MM.1S (cell line): ENCODE measurements around the gene ZNF678.

Experiments used
- DNase-seq: peaks from one replicate; pipeline ENCODE4 v3.0.0-alpha.2; 2015
- H2AFZ ChIP-seq: fragments of 300-600 bp; sonication (generic); 2 replicates; pipeline ENCODE4 v1.6.0; 2016; ENCODE audit warnings: antibody characterized with exemption, low read length
- H3F3A ChIP-seq: fragments of 300-600 bp; sonication (generic); 2 replicates; pipeline ENCODE4 v1.6.1; 2016; ENCODE audit warnings: mild to moderate bottlenecking, antibody characterized with exemption, low read length, moderate library complexity, mixed read lengths; ENCODE audit not compliant: insufficient read depth
- H3K27ac ChIP-seq: fragments of 300-600 bp; sonication (generic); 2 replicates; pipeline ENCODE4 v1.5.1; 2016; ENCODE audit warnings: mild to moderate bottlenecking, low read length
- H3K27me3 ChIP-seq: fragments of 300-600 bp; sonication (generic); replicated peaks from 2 replicates; pipeline ENCODE4 v1.6.0; 2016; ENCODE audit warnings: low read length; ENCODE audit not compliant: insufficient read depth
- H3K36me3 ChIP-seq: fragments of 300-600 bp; sonication (generic); replicated peaks from 2 replicates; pipeline ENCODE4 v1.6.1; 2016; ENCODE audit warnings: mild to moderate bottlenecking, low read length, mixed read lengths; ENCODE audit not compliant: insufficient read depth
- H3K4me1 ChIP-seq: fragments of 300-600 bp; sonication (generic); 2 replicates; pipeline ENCODE4 v1.6.1; 2016; ENCODE audit warnings: low read length, mixed read lengths
- H3K4me2 ChIP-seq: fragments of 300-600 bp; sonication (generic); 2 replicates; pipeline ENCODE4 v1.6.0; 2016; ENCODE audit warnings: low read depth, low read length
- H3K4me3 ChIP-seq: fragments of 300-600 bp; sonication (generic); 2 replicates; pipeline ENCODE4 v1.5.1; 2016; ENCODE audit warnings: low read length, mixed read lengths
- H3K79me2 ChIP-seq: fragments of 300-600 bp; sonication (generic); 2 replicates; pipeline ENCODE4 v1.6.1; 2016; ENCODE audit warnings: mixed run types, low read length, mixed read lengths
- H3K9ac ChIP-seq: fragments of 300-600 bp; sonication (generic); 2 replicates; pipeline ENCODE4 v1.6.1; 2016; ENCODE audit warnings: low read length, mixed read lengths
- H3K9me2 ChIP-seq: fragments of 300-600 bp; sonication (generic); replicated peaks from 2 replicates; pipeline ENCODE4 v1.6.1; 2016; ENCODE audit warnings: mild to moderate bottlenecking, low read length, mixed read lengths; ENCODE audit not compliant: insufficient read depth
- H3K9me3 ChIP-seq: fragments of 300-600 bp; sonication (generic); replicated peaks from 2 replicates; pipeline ENCODE4 v1.6.1; 2016; ENCODE audit warnings: mild to moderate bottlenecking, low read length, mixed read lengths; ENCODE audit not compliant: insufficient read depth
- H4K20me1 ChIP-seq: fragments of 300-600 bp; sonication (generic); 2 replicates; pipeline ENCODE4 v1.6.1; 2016; ENCODE audit warnings: mild to moderate bottlenecking, low read length, moderate library complexity, mixed read lengths; ENCODE audit not compliant: insufficient read depth
- CTCF ChIP-seq: fragments of 300-600 bp; sonication (generic); IDR thresholded peaks from 2 replicates; pipeline ENCODE4 v1.5.1; 2016; ENCODE audit warnings: antibody characterized with exemption, low read length, mixed read lengths
- EZH2 ChIP-seq: fragments of 300-600 bp; sonication (generic); optimal IDR thresholded peaks from 2 replicates; pipeline ENCODE3; 2017; ENCODE audit warnings: low read depth, mild to moderate bottlenecking, antibody characterized with exemption, low read length, mixed read lengths
- EZH2phosphoT487 ChIP-seq: fragments of 300-600 bp; sonication (generic); IDR thresholded peaks from 2 replicates; pipeline ENCODE4 v1.6.1; 2018; ENCODE audit warnings: antibody characterized with exemption, low read length

The ZNF678 gene

GRCh38 chr1:227563324-227564201, at the start of gene ZNF678:
TSS of gene ZNF678 (plus strand) at chr1:227563556. CDS start at chr1:227650992, 87,436 bp downstream.
- Histone ChIP-seq H3K9me2 (no peaks in the 10 kb centered on the region), H3K4me1 (peaks cover 4% of the 10 kb centered on the region; the same call in 1 of the 2 replicates), H3K9ac (peak within 1 kb of the TSS; percentile 80), H3K36me3 (no peaks in the 10 kb centered on the region; the same call in 1 of the 2 replicates), H3K4me2 (peak within 1 kb of the TSS; percentile 63), H3K27me3 (no peaks in the 10 kb centered on the region), H3F3A (peaks cover 9% of the 10 kb centered on the region), H3K4me3 (peak within 1 kb of the TSS; percentile 84), H3K27ac (peak within 1 kb of the TSS; percentile 85), H4K20me1 (no peaks in the 10 kb centered on the region), H2AFZ (peak within 1 kb of the TSS; percentile 85), H3K9me3 (no peaks in the 10 kb centered on the region), H3K79me2 (peaks cover 41% of the 10 kb centered on the region)
- peak; percentile 99 for DNase-seq
- TF ChIP-seq EZH2phosphoT487: no peak
- TF ChIP-seq EZH2: no peak
- no peak for TF ChIP-seq CTCF

- no peaks in the 10 kb centered on the region for H3F3A ChIP-seq
- no peaks in the 10 kb centered on the region for H3K36me3 ChIP-seq
- no peaks in the 10 kb centered on the region for H3K27me3 ChIP-seq
- no peak for TF ChIP-seq EZH2
- no peak for TF ChIP-seq EZH2phosphoT487
- no peak for TF ChIP-seq CTCF
- H3K27ac ChIP-seq: no peak overlapping the region
- DNase-seq: no peak
- H3K4me3 ChIP-seq: no peak overlapping the region
- H3K4me1 ChIP-seq: no peaks in the 10 kb centered on the region
- H3K9me3 ChIP-seq: no peaks in the 10 kb centered on the region
- H4K20me1 ChIP-seq: no peaks in the 10 kb centered on the region
- H3K79me2 ChIP-seq: no peaks in the 10 kb centered on the region
- H2AFZ ChIP-seq: no peak overlapping the region
- no peaks in the 10 kb centered on the region for H3K9me2 ChIP-seq
- no peak overlapping the region for H3K4me2 ChIP-seq
- no peak overlapping the region for H3K9ac ChIP-seq
Measured at GRCh38 chr1:227518876-227519275, 44.5 kb upstream of the ZNF678 start.

GRCh38 chr1:227521782-227522181, 41.6 kb upstream of the ZNF678 start:
- TF ChIP-seq CTCF: no peak
- TF ChIP-seq EZH2: no peak
- TF ChIP-seq EZH2phosphoT487: no peak
- Histone ChIP-seq H3K9me2 (no peaks in the 10 kb centered on the region), H3K9ac (no peak overlapping the region), H4K20me1 (no peaks in the 10 kb centered on the region), H3K27me3 (no peaks in the 10 kb centered on the region), H3K4me1 (no peaks in the 10 kb centered on the region), H3K79me2 (no peaks in the 10 kb centered on the region), H2AFZ (no peak overlapping the region), H3K4me2 (no peak overlapping the region), H3K36me3 (no peaks in the 10 kb centered on the region), H3F3A (no peaks in the 10 kb centered on the region), H3K4me3 (no peak overlapping the region), H3K9me3 (no peaks in the 10 kb centered on the region), H3K27ac (no peak overlapping the region)
- no peak for DNase-seq
